Raji (cell line): ENCODE measurements around the gene TMA7B.

ENCODE experiments used
- POLR2A ChIP-seq: IDR thresholded peaks from 2 replicates; pipeline ENCODE4 v1.6.1; 2011; ENCODE audit warnings: low read depth, low read length, control low read depth; ENCODE audit not compliant: insufficient read depth

TMA7B gene

DNA sequence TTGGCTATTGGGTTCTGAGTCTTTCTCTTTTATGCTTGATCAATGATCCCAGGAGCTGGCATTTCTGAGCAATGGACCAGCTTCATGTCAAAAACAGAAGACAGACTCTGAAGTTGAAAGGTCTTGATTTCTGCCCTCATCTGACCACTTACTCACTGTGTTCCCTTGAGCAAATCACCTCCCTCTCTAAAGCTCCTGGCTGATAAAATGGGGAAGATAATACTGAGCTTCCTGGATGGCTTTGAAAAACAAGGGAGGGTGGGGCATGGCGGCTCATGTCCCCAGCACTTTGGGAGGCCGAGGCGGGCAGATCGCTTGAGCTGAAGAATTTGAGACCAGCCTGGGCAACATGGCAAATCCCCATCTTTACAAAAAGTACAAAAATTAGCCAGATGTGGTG, 40.9 kb downstream of the TMA7B start:
- TF ChIP-seq POLR2A, result no peak

DNA sequence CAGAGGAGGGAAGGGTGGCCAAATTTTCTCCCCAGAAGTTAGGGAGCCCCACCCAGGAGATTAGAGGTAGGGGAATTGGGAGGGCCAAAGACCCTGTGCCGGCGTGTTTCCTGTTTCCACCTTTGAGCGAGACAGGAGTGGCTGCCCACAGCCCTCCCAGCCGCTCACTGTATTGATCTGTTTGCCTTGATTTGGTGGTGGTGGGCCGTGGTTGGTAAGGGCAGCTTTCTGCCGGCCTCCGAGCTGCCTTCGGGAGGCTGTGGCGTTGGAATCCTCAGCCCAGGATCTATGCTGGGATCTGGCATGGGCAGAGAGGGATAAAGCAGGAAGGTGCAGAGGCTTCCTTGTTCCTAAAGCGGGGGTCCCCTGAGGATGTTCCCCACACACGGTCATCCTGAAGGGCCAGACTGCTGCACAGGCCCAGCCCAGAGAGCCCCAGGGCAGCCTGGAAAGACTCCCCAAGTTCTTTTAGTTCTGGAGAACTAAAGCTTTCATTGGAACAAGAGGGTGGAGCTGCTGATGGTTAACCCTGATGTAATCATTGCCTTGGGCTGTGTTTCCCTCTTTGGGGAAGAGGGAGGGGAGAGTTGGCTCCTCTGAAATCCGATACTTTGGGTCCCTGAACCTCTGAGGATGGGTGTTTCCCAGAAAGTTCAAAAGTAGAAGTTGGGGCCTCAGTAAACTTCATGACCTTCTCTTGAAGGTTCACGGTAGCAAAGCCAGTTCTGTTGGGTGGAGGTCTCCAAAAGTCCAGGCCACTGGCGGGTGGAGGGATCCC, 41.8 kb downstream of the TMA7B start:
- no peak for TF ChIP-seq POLR2A

DNA sequence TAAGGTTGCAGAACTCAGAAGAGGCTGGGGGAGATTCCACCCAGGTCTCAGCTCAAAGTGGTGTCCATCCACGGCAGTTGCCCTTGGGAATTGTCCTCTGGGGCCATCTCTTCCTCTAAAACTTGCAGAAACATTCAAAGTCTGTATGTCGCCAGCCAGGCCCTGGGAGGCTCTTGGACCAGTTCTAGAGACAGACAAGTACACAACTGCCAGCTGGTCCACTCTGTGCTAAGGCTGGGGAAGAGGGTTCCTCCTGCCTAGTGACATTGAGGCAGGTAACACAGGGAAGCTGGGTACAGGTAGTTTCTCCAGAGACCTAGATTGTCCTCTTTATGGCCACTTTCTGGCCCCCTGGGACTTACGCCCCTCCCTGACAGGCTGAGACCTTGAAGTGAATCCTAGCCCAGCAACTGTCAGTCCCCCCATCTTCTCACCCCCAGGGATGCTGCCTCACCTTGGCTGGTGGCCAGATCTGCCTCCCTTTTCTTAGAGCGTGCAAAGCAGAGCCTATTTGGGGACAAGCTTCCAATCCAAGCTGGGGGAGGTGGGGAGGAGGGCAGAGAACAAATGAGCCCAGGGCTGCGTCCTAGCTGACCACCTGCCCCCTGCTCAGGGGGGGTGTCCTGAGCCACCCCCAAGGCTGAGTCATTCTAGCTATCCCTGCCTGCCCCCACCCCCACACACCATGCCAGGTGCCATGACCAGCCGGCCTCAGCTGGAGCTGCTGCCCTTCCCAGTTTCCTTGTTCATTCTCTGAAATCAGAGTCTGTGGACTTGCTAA, 42.9 kb downstream of the TMA7B start:
- no peak for TF ChIP-seq POLR2A

DNA sequence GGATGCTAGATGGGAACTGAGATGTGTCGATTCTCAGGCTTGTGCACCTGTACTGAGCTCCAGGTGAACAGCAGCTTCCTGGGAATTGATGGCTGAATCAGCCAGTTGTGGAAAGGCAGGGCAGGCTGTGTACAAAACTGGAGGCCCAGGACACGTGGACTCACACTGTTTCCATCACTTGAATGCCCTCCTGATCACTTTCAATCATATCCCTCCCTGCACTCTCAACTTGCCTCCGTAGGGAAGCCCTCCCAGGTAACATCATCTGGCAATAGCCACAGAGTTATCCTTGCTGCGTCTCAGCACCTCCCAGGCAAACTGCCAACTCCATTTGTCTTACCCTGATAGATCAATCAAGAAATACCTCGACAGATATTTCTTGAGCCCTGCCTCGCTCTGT, 44.6 kb downstream of the TMA7B start:
- TF ChIP-seq POLR2A, result no peak

DNA sequence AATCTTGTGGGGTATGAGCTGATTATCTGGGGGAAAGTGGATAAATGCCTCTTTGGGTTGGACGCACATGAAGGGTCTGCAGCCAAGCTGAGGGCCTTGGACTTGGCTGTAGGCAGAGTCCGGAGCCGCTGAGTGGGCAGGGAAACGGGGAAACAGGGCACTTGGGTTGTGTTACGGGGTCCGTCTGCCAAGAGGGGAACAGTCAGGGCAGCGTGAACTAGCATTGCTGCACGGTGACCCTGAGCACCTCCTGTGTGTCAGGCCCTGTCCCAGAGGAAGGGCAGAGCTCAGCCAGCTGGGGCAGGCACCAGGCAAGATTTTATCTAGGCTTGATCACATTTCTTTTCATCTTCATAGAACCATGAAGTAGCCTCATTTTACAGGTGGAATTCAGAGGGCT, 46.4 kb downstream of the TMA7B start:
- no peak for TF ChIP-seq POLR2A

DNA sequence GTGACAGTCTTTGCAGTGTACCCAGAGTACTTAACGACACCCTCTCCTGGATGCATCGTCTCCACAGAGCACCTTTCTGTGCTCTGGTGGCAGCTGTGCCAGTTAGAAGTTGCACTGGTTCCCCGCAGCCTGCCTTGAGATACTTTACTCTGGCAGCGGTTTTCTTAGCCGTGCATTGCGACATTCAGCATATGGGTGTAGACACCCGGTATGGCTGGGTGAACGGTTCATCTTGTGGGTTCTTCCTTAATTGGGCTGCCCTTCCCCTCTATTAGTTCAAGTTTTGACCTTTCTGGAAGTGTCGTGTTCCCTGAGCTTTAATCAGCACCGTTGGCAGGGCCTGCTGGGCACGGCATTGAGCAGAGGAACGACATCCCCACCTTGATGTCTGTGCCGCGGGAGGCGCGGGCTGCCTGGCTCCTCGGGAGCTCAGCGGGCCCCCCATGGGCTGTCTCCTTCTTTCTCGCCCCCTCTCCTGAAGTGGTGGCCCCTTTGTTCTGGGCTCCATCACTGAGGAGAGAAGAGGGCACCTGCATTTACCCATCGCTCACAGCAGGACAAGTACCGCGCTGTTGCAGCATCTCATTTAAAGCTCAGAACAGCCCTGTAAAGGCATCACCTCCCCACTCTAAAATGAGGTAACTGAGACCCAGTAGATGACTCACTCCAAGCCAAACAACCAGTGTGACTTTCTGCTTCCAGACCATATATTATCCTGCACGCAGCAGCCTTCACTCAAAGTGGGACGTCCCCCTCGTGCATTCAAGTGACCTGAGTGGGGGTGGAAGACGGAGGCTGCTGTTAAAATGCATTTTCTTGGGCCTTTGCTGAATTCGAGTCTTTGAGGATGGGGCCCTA, 47.9 kb downstream of the TMA7B start:
- TF ChIP-seq POLR2A, result no peak

DNA sequence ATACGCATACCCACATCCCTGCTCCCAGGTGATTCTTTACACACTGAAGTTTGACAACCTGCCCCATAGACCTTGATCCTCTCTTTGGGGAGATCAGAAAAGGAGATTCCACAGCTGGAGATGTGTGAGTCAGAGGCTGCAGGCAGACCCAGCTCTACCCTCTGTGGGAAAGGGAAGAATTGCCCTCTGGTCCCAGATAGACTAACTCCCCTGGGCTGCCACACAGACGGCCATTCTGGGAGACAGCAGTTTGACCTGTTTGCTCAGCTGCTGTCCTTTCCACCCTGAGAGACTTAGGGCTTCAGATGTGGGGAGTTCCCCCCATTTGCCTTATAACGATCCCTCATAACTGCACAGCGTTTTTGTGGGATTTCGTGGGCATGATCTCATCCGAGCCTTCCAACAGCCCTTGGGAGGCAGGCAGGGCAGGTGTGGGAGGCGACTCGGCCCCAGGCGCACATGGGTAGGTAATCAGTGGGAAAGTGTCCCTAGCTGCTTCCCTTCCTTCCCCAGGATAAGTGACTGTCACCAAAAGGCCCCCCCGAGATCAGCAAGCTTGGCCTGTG, 48.6 kb downstream of the TMA7B start:
- no peak for TF ChIP-seq POLR2A

DNA sequence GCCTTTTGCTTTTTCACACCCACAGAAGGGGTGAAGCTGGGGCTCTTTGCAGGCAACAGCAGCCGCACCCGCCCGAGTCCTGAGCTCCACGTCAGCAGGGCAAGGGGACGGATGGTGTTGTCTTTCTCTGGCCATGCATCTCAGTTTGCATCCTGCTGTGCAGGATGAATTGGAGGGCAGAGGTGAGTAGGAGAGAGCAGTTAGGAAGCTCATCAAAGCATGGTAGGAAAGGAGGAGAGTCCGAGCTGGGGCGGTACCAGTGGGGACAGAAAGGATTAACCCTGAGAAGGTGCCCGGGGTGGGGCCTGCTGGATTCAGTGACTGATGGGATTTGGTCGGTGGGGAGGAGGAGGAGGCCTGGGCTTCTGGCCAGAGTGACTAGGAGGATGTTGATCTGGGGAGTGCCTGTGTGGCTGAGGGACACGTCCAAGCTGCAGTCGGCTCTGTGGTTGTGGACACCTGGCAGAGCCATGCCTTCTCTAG, 49.1 kb downstream of the TMA7B start:
- TF ChIP-seq POLR2A, result no peak

DNA sequence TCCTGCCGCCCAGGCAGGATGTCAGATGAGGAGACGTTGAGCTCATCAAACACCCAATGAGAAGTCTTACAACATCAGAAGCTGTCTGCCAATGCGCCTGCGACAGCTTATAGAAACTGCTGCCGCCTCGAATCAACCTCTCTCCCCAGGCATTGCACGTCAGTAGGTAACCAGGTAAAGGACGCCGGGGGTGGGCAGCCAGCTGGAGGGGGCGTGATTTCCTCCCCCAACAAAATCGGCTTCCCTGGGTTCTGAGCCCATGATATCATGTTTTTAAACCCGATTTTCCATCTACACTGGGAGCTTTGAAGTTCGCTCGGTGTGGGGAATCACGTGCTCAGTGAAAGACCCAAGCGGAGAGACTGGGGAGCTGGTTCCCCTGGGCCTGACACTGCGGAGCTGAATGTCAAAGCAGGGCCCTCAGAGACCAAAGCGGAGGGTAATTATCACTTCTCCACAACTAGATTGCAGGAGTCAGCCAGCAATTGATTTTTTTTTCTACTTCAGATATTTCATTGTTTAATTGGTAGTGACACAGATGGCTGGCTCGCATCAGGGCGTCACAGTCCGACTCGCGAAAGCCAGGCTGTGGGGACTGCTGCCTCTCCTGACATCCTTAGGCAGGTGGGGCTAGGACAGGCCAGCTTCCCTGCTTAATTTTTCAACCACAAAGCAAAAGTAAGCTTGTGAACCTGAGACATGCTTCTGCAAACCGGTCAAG, 49.9 kb downstream of the TMA7B start:
- TF ChIP-seq POLR2A, result no peak

DNA sequence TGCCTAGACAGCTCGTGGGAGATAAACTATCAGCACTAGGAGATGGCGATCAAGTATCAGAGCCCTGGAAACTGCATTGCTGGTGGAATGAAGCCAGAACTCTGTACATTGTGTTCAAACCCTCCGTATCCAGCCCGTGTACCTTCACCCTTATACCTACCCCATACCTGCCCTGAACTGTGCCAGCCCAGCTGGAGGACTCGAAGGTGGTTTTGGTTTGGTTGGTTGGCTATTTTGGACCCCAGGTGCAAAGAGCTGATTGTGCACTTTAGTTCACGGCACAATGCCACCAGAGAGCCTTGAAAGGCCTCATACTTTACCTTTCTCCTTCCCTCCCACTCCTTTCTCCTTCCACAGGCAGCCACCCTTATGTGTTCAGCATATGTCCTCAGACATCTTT, 50.5 kb downstream of the TMA7B start:
- TF ChIP-seq POLR2A, result no peak
